HepG2 (cell line): ENCODE data around the gene SIGLEC1. TPM values are rescaled to one million over a fixed set of nuclear protein-coding genes. Genes with fewer than 3 reads are reported as not detected.
A peak's percentile ranks its signal among the peaks of the same experiment; 100 is the strongest.

ENCODE experiments used
- ARNT2 ChIP-seq: sonication (generic); formaldehyde crosslinking; IDR thresholded peaks from 2 replicates; pipeline ENCODE4 v1.8.0; 2022; ENCODE audit warnings: mild to moderate bottlenecking, low read depth, missing genetic modification reagents, moderate library complexity
- ASH2L ChIP-seq: fragments of 300-600, 200-600 bp; sonication (generic); IDR thresholded peaks from 2 replicates; pipeline ENCODE4 v1.7.0; 2017; ENCODE audit warnings: low read depth, mild to moderate bottlenecking, moderate library complexity, mixed read lengths, low read length; ENCODE audit not compliant: insufficient read length
- ELF1 ChIP-seq: sonication (generic); formaldehyde crosslinking; IDR thresholded peaks from 2 replicates; pipeline ENCODE4 v1.4.0; 2020; ENCODE audit warnings: missing genetic modification reagents
- ELF3 ChIP-seq: IDR thresholded peaks from 2 replicates; pipeline ENCODE4 v1.6.1; 2016; ENCODE audit warnings: missing genetic modification reagents, missing compliant biosample characterization
- FOXP1 ChIP-seq, 2 experiments: fragments of 450-650 bp in 1 of 2; IDR thresholded peaks; 2 replicates each; pipeline ENCODE4 v1.6.1; 2017 to 2018; ENCODE audit warnings: antibody characterized with exemption in 1 of 2
- MED8 ChIP-seq: sonication (generic); formaldehyde crosslinking; IDR thresholded peaks from 2 replicates; pipeline ENCODE4 v1.8.1; 2023; ENCODE audit warnings: mild to moderate bottlenecking, missing genetic modification reagents; ENCODE audit not compliant: insufficient replicate concordance
- MIER3 ChIP-seq: IDR thresholded peaks from 2 replicates; pipeline ENCODE4 v1.6.1; 2016; ENCODE audit warnings: missing compliant biosample characterization, borderline replicate concordance
- NCOA1 ChIP-seq: sonication (generic); formaldehyde crosslinking; IDR thresholded peaks from 2 replicates; pipeline ENCODE4 v1.9.0; 2021; ENCODE audit warnings: missing genetic modification reagents
- NONO ChIP-seq, 2 experiments: fragments of 450-650 bp in 1 of 2; sonication (generic) in 1 of 2; formaldehyde crosslinking in 1 of 2; IDR thresholded peaks in 1 of 2; conservative IDR thresholded peaks in 1 of 2; 2 replicates each; pipeline versions ENCODE4 v1.6.1 to v1.8.0; 2017 to 2022; ENCODE audit warnings: mild to moderate bottlenecking in 1 of 2, missing genetic modification reagents in 1 of 2, moderate library complexity in 1 of 2
- NR2C2 ChIP-seq: sonication (generic); formaldehyde crosslinking; IDR thresholded peaks from 2 replicates; pipeline ENCODE4 v1.4.0; 2020; ENCODE audit warnings: missing genetic modification reagents, mild to moderate bottlenecking, moderate library complexity, borderline replicate concordance
- SMYD3 ChIP-seq: sonication (generic); formaldehyde crosslinking; IDR thresholded peaks from 2 replicates; pipeline ENCODE4 v1.8.1; 2023; ENCODE audit warnings: mild to moderate bottlenecking, missing genetic modification reagents
- SYNCRIP ChIP-seq: fragments of 200-400 bp; formaldehyde crosslinking; IDR thresholded peaks from 2 replicates; pipeline ENCODE4 v1.6.1; 2018; ENCODE audit warnings: mild to moderate bottlenecking, low read depth, low read length; ENCODE audit not compliant: insufficient read depth
- TCF7L2 ChIP-seq: IDR thresholded peaks from 2 replicates; pipeline ENCODE4 v1.6.1; 2011; ENCODE audit warnings: mild to moderate bottlenecking, low read depth, low read length, moderate library complexity
- UBTF ChIP-seq: sonication (generic); formaldehyde crosslinking; IDR thresholded peaks from 2 replicates; pipeline ENCODE4 v1.4.0; 2020; ENCODE audit warnings: mild to moderate bottlenecking, missing genetic modification reagents
- ZBTB1 ChIP-seq: sonication (generic); formaldehyde crosslinking; IDR thresholded peaks from 2 replicates; pipeline ENCODE4 v1.4.0; 2020; ENCODE audit warnings: missing genetic modification reagents, borderline replicate concordance
- ZFYVE20 ChIP-seq: sonication (generic); formaldehyde crosslinking; IDR thresholded peaks from 2 replicates; pipeline ENCODE4 v1.8.0; 2023; ENCODE audit warnings: low read depth, mild to moderate bottlenecking, moderate library complexity, missing genetic modification reagents, borderline replicate concordance
- ZNF33A ChIP-seq: sonication (generic); formaldehyde crosslinking; IDR thresholded peaks from 2 replicates; pipeline ENCODE4 v1.5.1; 2020; ENCODE audit warnings: missing genetic modification reagents, mild to moderate bottlenecking, moderate library complexity, borderline replicate concordance
- ZNF557 ChIP-seq: sonication (generic); formaldehyde crosslinking; IDR thresholded peaks from 2 replicates; pipeline ENCODE4 v1.4.0; 2020; ENCODE audit warnings: missing genetic modification reagents
- ZNF703 ChIP-seq: sonication (generic); formaldehyde crosslinking; IDR thresholded peaks from 2 replicates; pipeline ENCODE4 v1.5.1; 2020; ENCODE audit warnings: missing genetic modification reagents, mild to moderate bottlenecking, moderate library complexity, borderline replicate concordance
- ZNF720 ChIP-seq: sonication (generic); formaldehyde crosslinking; IDR thresholded peaks from 2 replicates; pipeline ENCODE4 v1.4.0; 2020; ENCODE audit warnings: missing genetic modification reagents
- ZNF83 ChIP-seq: sonication (generic); formaldehyde crosslinking; IDR thresholded peaks from 2 replicates; pipeline ENCODE4 v1.4.0; 2020; ENCODE audit warnings: missing genetic modification reagents, mild to moderate bottlenecking, borderline replicate concordance
- polyA plus RNA-seq, 8 experiments: library from polyadenylated mRNA; depleted of rRNA in 3 of 8; stranded (reverse) in 7 of 8; unstranded in 1 of 8; fragments of >200 nt; fragmentation: Illumina TruSeq in 4 of 8; extraction: Trizol in 4 of 8; gene quantifications; 2 replicates each; pipeline versions ENCODE4 v1.2.1 to v1.2.3, GENCODE V29; 2011 to 2016; ENCODE audit warnings: low read depth in 4 of 8, missing spikeins in 1 of 8, mixed read lengths in 1 of 8; ENCODE audit not compliant: insufficient read depth in 1 of 8
- total RNA-seq, 5 experiments: library from RNA; depleted of rRNA; stranded (reverse); fragments of >200 nt; fragmentation: Illumina TruSeq; extraction: Trizol; gene quantifications; 2 replicates each; pipeline ENCODE4 v1.2.3, GENCODE V29; 2016; ENCODE audit warnings: low read depth in 1 of 5
- TF ChIP-seq, protein P1 (sequence below): sonication (generic); formaldehyde crosslinking; IDR thresholded peaks from 2 replicates; pipeline ENCODE4 v1.5.1; 2020; ENCODE audit warnings: missing genetic modification reagents, mild to moderate bottlenecking, borderline replicate concordance
- TF ChIP-seq, protein P2 (sequence below): sonication (generic); formaldehyde crosslinking; IDR thresholded peaks from 2 replicates; pipeline ENCODE4 v1.4.0; 2020; ENCODE audit warnings: missing genetic modification reagents
- TF ChIP-seq, protein P3 (sequence below): sonication (generic); formaldehyde crosslinking; IDR thresholded peaks from 2 replicates; pipeline ENCODE4 v1.5.0; 2020; ENCODE audit warnings: mild to moderate bottlenecking, missing genetic modification reagents

The SIGLEC1 gene
- total and polyA plus RNA-seq, 2 of the 13 experiments (the other 11 are each of a cell fraction or from before 2014, with no cell fraction given): 0.01 TPM; not detected in 1

GRCh38 chr20:3749689-3750531, 37.5 kb upstream of the SIGLEC1 start (continued):
- TF ChIP-seq, protein P1, sequence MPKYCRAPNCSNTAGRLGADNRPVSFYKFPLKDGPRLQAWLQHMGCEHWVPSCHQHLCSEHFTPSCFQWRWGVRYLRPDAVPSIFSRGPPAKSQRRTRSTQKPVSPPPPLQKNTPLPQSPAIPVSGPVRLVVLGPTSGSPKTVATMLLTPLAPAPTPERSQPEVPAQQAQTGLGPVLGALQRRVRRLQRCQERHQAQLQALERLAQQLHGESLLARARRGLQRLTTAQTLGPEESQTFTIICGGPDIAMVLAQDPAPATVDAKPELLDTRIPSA (CRISPR knock-in tag): no peak
- TF ChIP-seq, protein P2, sequence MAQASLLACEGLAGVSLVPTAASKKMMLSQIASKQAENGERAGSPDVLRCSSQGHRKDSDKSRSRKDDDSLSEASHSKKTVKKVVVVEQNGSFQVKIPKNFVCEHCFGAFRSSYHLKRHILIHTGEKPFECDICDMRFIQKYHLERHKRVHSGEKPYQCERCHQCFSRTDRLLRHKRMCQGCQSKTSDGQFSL (CRISPR knock-in tag): no peak
- TF ChIP-seq TCF7L2 (no peak), ARNT2 (CRISPR knock-in tag) (peak; percentile 86), ZNF557 (CRISPR knock-in tag) (no peak), SYNCRIP (no peak), SMYD3 (CRISPR knock-in tag) (no peak), MIER3 (CRISPR knock-in tag) (no peak), NONO (IDR thresholded peaks at IDR 0.05) (no peak), NONO (CRISPR knock-in tag; conservative IDR thresholded peaks at IDR 0.05) (peak; percentile 96), ELF1 (CRISPR knock-in tag) (no peak), FOXP1 (IDR thresholded peaks at IDR 0.05) (no peak), FOXP1 (CRISPR knock-in tag; IDR thresholded peaks at IDR 0.05) (no peak), MED8 (CRISPR knock-in tag) (no peak), ZNF720 (CRISPR knock-in tag) (no peak), ZNF83 (CRISPR knock-in tag) (no peak), UBTF (CRISPR knock-in tag) (peak; percentile 34), ZNF33A (no peak), NR2C2 (CRISPR knock-in tag) (no peak), NCOA1 (CRISPR knock-in tag) (peak; percentile 75; the same call in 1 of the 2 replicates), ZBTB1 (CRISPR knock-in tag) (no peak), ZFYVE20 (CRISPR knock-in tag) (peak; percentile 72; the same call in 1 of the 2 replicates), ELF3 (CRISPR knock-in tag) (no peak), ASH2L (peak; percentile 54), ZNF703 (CRISPR knock-in tag) (no peak)
- TF ChIP-seq, protein P3, sequence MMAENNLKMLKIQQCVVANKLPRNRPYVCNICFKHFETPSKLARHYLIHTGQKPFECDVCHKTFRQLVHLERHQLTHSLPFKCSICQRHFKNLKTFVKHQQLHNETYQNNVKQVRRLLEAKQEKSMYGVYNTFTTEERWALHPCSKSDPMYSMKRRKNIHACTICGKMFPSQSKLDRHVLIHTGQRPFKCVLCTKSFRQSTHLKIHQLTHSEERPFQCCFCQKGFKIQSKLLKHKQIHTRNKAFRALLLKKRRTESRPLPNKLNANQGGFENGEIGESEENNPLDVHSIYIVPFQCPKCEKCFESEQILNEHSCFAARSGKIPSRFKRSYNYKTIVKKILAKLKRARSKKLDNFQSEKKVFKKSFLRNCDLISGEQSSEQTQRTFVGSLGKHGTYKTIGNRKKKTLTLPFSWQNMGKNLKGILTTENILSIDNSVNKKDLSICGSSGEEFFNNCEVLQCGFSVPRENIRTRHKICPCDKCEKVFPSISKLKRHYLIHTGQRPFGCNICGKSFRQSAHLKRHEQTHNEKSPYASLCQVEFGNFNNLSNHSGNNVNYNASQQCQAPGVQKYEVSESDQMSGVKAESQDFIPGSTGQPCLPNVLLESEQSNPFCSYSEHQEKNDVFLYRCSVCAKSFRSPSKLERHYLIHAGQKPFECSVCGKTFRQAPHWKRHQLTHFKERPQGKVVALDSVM (CRISPR knock-in tag): no peak
